GM19351 (cell line): ENCODE measurements around the gene BRD9.
"Not testable (repeated sequence)": the region's sequence is repeated elsewhere in the genome, so short reads cannot be mapped to it uniquely, and the experiment has no call there.

ENCODE experiments used
- ATAC-seq: cut with Tn5 transposase; IDR thresholded peaks from one replicate; pipeline ENCODE4 v1.9.1; 2021; ENCODE audit warnings: mild to moderate bottlenecking, moderate library complexity; ENCODE audit not compliant: unreplicated experiment

Gene BRD9

GRCh38 chr5:881551-881935 lies 11.1 kb downstream of the BRD9 start:
- no peak for ATAC-seq

DNA sequence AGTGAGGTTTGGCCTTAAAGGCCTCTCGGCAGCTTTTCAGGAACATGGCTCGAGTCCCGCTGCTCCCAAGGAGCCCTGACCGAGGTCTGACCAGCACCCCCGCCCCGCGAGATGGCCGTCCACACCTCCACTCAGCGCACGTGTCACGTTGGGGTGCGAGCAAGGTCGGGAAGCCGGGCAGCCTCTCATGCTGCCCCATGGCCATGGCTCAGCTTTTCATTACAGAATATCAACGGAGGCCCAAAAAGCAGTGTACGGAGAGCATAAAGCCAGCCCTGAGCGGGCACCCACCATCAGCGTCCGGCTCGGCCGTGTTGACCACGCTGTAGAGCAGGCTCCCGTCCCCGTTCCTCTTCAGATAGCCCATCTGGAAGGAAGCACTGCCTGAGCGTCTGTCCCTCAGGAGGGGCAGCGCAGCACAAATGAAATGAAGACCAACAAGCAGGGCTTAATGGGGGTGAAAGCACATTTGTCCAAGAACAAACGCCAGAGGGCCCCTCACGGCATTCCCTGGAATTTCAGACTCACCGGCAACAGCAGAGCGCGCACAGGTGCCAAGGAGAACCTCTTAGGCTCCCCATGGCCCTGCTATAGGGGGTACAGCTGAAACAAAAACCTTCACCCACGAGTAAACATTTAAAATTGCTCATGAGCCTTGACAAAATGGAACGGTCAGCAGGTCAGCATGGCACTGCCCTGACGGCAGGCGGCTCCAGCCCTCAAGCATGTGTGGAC lies 11.6 kb downstream of the BRD9 start:
- no peak for ATAC-seq

GRCh38 chr5:878677-879076 lies 13.9 kb downstream of the BRD9 start:
- ATAC-seq: not testable (repeated sequence)

- no peak for ATAC-seq
Measured at GRCh38 chr5:878125-878524, 14.5 kb downstream of the BRD9 start.

DNA sequence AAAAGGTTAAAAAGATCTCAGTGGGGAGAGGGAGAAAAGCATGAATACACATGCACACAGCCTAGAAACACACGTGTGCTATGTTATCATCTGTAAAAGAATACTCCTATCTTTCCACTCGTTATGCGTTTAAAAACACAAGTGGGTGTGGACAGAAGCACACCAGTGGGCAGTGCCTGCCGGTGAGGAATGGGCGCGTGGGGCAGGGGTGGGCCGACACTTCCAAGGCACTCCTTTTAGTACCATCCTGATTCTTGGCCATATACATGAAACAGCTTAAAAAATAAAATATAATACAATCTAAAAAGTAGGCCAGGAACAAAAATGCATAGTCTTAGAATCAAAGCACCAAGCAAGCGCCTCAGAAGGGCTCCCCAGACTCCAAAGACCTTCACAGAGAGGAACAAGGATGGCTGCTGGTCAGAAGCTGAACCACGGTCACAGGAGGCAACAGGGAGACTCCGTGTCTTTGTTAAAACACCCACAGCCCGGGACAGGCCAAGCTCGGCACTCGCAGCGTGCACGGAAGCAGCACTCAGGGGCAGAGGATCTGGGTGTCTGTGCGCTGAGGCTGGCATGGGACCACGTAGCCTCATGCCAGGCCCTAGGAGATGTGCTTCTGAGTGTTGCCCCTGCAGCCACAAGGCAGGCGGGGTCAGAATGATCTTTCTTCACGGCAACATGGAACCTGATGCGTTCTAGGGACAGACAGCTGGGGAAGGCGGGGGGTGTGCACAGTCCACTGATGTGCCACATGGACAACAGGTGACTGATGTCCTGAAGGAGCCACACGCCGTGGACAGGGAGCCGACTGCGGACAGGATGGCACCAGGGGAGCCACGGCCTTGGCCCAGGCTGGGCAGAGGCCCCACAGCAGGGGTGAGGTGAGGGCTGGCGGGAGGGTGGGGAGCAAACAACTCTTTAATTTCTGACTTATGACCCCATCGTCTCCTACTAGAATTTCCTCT lies 15.9 kb downstream of the BRD9 start:
- no peak for ATAC-seq

- ATAC-seq: no peak
Measured at GRCh38 chr5:875931-876330, 16.7 kb downstream of the BRD9 start.

GRCh38 chr5:873328-873727 lies 19.3 kb downstream of the BRD9 start:
- no peak for ATAC-seq

GRCh38 chr5:872301-872700 lies 20.3 kb downstream of the BRD9 start:
- ATAC-seq: no peak

DNA sequence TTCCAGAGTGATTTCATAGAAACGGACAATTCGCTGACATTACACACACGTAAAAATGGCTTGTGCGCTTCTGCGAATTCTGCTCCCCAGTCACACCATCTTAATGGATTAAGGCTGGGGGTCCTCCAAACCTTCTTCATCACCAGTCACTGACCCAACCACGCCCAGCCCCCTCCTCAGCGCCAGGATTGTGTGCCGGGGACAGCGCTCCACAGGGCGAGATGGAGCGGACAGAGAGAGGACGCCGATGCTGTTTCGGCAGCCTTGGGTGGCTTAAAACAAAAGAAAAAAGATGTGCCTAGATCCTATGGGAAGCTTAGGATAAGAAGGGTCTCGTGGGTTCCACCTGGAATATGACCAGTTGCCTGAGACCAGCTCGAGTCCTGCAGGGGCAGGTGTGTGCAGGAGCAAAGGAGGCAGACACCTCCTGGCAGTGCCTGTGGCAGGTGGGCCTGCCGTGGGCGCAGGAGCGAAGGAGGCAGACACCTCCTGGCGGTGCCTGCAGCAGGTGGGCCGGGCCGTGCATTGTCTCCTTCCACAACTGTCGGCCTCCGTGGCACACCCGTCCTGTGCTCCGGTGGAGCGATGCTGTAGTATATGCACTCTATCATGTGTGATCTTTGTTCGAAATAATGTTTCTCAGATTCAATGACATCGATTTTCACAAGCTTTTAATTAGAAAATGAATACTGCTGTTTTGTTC lies 20.9 kb downstream of the BRD9 start:
- ATAC-seq: no peak

- ATAC-seq: no peak
Measured at GRCh38 chr5:870956-871355, 21.6 kb downstream of the BRD9 start.

DNA sequence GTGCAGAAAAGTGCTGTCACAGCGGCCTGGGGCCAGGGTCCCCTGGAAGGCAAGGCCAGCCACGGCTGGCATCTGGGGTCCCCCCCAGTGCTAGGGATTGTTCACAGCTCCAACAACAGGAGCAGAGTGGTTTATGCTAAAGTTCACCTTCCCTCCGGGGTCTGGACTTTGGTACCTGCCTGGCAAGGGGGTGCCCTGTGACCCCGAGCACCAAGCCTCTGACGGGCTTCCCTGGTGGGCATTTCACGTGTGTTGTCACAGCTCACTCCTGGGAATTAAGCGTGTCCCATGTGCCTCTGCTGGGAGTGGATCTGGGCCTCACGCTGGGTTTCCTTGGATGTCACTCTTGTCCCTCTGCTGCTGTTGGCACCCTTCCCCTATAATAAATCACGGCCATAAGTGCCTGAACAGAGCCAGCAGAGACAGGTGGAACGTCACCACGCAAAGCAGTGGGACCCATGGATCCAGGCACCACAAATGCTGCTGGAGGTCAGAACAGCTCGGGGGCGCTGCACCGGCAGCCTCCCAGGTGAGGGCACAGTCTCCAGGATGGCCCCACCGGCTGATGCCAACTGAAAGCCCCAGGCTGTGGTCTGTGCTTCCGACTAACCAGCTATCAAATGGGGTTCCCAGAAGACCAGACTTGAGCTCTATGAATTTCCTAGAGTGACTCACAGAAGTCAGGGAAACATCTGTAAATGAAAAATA lies 24.0 kb downstream of the BRD9 start:
- ATAC-seq: no peak

GRCh38 chr5:867300-867870 lies 25.2 kb downstream of the BRD9 start:
- ATAC-seq: no peak

DNA sequence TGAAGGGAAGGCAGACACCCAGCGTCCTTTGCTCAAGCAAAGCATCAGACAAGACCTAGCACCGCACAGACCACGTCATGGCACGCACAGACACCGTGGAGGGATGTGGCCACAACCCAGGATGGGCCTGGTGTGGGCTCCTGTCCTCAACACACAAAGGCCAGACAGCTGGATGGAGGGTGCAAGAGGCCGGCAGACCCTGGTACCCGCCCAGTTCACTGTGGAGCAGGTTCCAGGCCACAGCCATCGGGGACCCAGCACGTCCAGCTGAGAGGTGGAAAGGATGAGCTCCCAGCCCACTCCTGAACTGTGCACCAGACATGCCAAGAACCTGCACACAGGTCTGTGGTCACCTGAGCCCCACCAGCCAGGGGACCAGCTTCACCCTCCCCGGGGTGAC lies 26.8 kb downstream of the BRD9 start:
- ATAC-seq: no peak

GRCh38 chr5:865168-865521 lies 27.5 kb downstream of the BRD9 start:
- no peak for ATAC-seq

DNA sequence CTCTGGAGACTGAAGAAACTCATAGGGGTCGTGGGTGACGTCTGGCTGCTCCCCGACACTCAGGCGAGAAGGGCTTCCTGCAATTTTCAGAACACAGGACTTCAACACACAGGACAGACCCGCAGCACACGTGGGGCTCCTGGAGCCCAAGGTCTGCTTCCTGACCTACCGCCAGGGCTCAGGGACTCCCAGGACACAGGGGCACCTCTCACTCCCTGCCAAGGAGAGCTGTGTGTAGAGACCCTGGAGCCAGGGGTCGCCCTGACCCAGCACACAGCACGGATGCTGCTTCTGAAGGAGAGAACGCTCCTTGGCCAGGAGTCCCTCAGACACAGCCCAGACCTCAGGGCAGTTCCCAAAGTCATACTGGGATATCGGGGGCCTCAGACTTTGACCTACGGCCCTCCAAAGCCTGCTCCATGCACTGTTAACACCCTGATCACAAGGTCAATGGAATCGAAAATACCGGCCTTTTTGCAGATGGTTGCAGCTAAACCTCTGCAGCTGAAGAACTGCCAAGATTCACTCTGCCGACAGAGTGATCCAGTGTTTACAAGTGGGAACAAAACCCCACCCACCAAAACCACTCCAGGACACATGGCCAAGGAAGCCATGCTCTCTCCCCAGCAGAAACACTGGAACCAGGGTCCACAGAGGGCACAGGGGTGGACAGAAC lies 28.0 kb downstream of the BRD9 start:
- ATAC-seq: no peak

DNA sequence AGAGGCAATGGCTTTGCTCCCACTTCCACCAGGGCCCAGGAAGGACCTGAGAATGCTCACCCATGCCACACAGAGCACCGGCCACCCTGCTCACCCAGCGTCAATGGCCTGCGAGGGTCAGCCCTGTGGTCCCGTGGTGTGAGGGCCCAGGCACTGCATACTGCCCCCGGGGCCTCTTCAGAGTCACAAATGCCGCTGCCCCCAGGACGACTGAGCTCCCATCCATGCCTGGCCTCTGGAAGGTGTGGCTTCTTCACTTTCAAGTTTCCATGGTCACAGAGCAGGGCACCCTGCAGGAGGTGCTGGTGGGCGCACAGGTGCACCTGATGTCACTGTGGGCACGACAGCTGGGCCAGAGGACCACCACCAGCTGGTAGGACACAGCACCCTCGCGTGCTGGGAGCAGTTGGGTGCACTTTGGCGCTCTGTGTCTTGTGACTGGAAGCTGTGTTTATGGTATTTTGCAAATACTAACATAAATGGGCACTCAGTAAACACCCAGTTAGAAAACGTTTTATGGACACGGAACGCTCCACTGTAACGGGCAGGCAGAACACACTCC lies 29.3 kb downstream of the BRD9 start:
- no peak for ATAC-seq

- ATAC-seq: no peak
Measured at GRCh38 chr5:862367-863243, 30.0 kb downstream of the BRD9 start.

- no peak for ATAC-seq
Measured at GRCh38 chr5:861442-862366, 30.9 kb downstream of the BRD9 start.
